Measurements from ENCODE around the gene FAHD1.

DNA sequence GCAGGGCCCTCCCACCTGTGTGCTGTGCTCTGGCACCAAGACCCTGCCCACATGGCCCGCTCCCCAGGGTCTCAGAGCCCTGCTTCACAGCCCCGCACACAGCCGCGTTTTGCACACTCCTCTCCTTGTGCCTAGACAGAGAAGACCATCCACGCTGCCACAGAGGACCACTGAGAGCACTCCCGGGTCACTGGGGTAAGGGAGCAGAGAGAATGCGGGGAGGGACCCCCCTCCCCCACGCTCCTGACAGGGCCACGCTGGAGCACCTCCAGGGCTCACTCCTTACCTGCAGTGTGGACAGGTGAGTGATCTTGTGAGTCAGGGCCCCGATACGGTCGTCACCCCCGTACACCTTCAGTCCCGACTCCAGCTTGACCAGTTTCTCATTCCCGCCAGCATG lies 7.4 kb upstream of the FAHD1 start:
- TF ChIP-seq, protein P1, sequence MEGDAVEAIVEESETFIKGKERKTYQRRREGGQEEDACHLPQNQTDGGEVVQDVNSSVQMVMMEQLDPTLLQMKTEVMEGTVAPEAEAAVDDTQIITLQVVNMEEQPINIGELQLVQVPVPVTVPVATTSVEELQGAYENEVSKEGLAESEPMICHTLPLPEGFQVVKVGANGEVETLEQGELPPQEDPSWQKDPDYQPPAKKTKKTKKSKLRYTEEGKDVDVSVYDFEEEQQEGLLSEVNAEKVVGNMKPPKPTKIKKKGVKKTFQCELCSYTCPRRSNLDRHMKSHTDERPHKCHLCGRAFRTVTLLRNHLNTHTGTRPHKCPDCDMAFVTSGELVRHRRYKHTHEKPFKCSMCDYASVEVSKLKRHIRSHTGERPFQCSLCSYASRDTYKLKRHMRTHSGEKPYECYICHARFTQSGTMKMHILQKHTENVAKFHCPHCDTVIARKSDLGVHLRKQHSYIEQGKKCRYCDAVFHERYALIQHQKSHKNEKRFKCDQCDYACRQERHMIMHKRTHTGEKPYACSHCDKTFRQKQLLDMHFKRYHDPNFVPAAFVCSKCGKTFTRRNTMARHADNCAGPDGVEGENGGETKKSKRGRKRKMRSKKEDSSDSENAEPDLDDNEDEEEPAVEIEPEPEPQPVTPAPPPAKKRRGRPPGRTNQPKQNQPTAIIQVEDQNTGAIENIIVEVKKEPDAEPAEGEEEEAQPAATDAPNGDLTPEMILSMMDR (IDR thresholded peaks at IDR 0.05) = no peak
- TF ChIP-seq POLR2A (IDR thresholded peaks at IDR 0.05) = no peak
